MM.1S (cell line): ENCODE data around the gene NXPH1.

Experiments used
- CTCF ChIP-seq: fragments of 300-600 bp; sonication (generic); IDR thresholded peaks from 2 replicates; pipeline ENCODE4 v1.5.1; 2016; ENCODE audit warnings: antibody characterized with exemption, low read length, mixed read lengths
- EZH2phosphoT487 ChIP-seq: fragments of 300-600 bp; sonication (generic); IDR thresholded peaks from 2 replicates; pipeline ENCODE4 v1.6.1; 2018; ENCODE audit warnings: antibody characterized with exemption, low read length

DNA sequence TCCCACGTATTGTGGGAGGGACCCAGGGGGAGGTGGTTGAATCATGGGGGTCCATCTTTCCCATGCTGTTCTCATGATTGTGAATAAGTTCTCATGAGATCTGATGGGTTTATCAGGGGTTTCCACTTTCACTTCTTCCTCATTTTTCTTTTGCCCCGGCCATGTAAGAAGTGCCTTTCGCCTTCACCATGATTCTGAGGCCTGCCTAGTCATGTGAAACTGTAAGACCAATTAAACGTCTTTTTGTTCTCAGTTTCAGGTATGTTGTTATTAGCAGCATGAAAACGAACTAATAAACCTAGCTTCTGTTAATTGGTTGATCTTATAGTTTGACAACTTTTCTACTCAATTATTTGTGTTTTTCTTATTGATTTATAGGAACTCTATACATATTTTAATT lies 206.3 kb downstream of the NXPH1 start:
- TF ChIP-seq CTCF (no peak), EZH2phosphoT487 (no peak)
